Prostate gland (tissue), 2 donors: Measurements from ENCODE around the gene ARHGAP19. TPM values are rescaled to one million over a fixed set of nuclear protein-coding genes. Genes with fewer than 3 reads are reported as not detected.

ENCODE experiments used
- DNase-seq: peaks from one replicate; pipeline ENCODE4 v3.0.0-alpha.2; 2019; ENCODE audit warnings: low spot score
- H3K27ac ChIP-seq, 2 donors: fragments of 200-600 bp; sonication (generic); 2 replicates each; pipeline ENCODE4 v1.5.1; 2017 to 2019
- H3K27me3 ChIP-seq: fragments of 200-600 bp; sonication (generic); replicated peaks from 2 replicates; pipeline ENCODE4 v1.5.1; 2019; ENCODE audit not compliant: insufficient read depth
- H3K36me3 ChIP-seq, 2 donors: fragments of 200-600 bp; sonication (generic); 1 replicate in 1 of 2; 2 replicates in 1 of 2; pipeline versions ENCODE4 v1.5.1 to v1.8.1; 2017 to 2019
- H3K4me1 ChIP-seq: fragments of 200-600 bp; sonication (generic); replicated peaks from 2 replicates; pipeline ENCODE4 v1.5.1; 2019
- H3K4me3 ChIP-seq, 2 donors: fragments of 200-600 bp; sonication (generic); 2 replicates each; pipeline ENCODE4 v1.5.1; 2017 to 2019
- H3K9me3 ChIP-seq: fragments of 200-600 bp; sonication (generic); 2 replicates; pipeline ENCODE4 v1.5.1; 2017
- POLR2A ChIP-seq: fragments of 450-650 bp; IDR thresholded peaks from one replicate; pipeline ENCODE4 v1.6.1; 2016; ENCODE audit warnings: antibody characterized with exemption, mild to moderate bottlenecking
- POLR2AphosphoS5 ChIP-seq: sonication (generic); formaldehyde crosslinking; IDR thresholded peaks from one replicate; pipeline ENCODE4 v1.6.1; 2017; ENCODE audit warnings: antibody characterized with exemption
- WGBS: methylation state at CpG from one replicate; pipeline ENCODE4 v1.1.5; 2018; 5-methylcytosine and 5-hydroxymethylcytosine counted together
- intact Hi-C: fragments of 100-400 bp; cut with DNase I; formaldehyde crosslinking; loops from one replicate; pipeline ENCODE4 v1.14.2; 2022
- total RNA-seq, 2 donors: library from RNA; depleted of rRNA; stranded (reverse); fragments of >200 nt; gene quantifications; one replicate each; pipeline ENCODE4 v1.1.0, GENCODE V29; 2016
- TF ChIP-seq, protein P1 (sequence below), 4 experiments: fragments of 200-600 bp in 2 of 4; fragments of 450-650 bp in 2 of 4; sonication (generic) in 2 of 4; IDR thresholded peaks; 1 replicate in 3 of 4; 2 replicates in 1 of 4; pipeline ENCODE4 v1.5.1; 2016 to 2019; ENCODE audit warnings: antibody characterized with exemption in 4 of 4, mild to moderate bottlenecking in 2 of 4, moderate library complexity in 2 of 4

The ARHGAP19 gene
- total RNA-seq, 2 donors from 2014 or later: 10.4 to 37.1 TPM

DNA sequence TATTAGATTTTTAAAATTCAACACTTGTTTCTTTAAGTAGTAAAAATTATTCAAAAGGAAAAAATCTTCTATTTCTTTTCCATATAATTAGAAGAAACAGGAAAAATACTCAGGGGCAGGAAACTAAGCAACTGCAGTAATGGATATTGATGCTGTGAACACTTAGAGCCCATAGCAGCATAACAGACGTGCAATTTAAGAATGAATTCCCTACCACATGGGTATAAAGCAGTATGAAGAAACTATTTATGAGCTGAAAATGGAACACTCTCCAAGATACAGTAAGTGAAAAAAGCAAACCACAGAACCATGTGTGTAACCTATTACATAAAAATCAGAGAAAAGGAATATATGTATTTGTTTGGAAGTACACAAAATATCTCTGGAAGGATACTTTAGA is 30.8 kb downstream of the ARHGAP19 start:
- TF ChIP-seq POLR2AphosphoS5 (no peak), POLR2A (no peak)
- TF ChIP-seq, protein P1, sequence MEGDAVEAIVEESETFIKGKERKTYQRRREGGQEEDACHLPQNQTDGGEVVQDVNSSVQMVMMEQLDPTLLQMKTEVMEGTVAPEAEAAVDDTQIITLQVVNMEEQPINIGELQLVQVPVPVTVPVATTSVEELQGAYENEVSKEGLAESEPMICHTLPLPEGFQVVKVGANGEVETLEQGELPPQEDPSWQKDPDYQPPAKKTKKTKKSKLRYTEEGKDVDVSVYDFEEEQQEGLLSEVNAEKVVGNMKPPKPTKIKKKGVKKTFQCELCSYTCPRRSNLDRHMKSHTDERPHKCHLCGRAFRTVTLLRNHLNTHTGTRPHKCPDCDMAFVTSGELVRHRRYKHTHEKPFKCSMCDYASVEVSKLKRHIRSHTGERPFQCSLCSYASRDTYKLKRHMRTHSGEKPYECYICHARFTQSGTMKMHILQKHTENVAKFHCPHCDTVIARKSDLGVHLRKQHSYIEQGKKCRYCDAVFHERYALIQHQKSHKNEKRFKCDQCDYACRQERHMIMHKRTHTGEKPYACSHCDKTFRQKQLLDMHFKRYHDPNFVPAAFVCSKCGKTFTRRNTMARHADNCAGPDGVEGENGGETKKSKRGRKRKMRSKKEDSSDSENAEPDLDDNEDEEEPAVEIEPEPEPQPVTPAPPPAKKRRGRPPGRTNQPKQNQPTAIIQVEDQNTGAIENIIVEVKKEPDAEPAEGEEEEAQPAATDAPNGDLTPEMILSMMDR (IDR thresholded peaks at IDR 0.05): no peak
- 90% methylated on average over 1 of the region's 1 CpG for WGBS
- intact Hi-C loops: no loop called here
- H3K4me1 ChIP-seq: no peaks in the 10 kb centered on the region
- H3K27ac ChIP-seq: no peak overlapping the region
- H3K27me3 ChIP-seq: no peaks in the 10 kb centered on the region
- H3K4me3 ChIP-seq: no peak overlapping the region
- DNase-seq: no peak
- H3K36me3 ChIP-seq: no peaks in the 10 kb centered on the region
- no peaks in the 10 kb centered on the region for H3K9me3 ChIP-seq

DNA sequence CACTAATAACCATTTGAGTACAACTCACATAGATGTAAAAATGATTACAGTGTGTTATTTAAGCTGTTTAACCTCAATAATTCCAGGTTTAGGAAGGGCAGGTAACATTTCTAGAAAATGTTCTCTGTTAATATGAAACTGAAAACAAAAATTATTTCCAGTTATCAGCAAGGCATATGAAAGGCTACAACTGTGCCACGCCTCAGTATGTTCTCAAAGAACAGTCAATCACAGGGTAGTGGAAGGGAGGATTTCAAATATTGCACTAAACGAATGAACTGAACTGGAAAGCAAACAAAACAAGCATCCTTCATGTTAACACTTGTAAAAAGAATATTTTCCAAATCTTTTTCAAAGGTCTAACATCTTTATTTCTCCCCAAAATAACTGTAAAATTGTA is 31.3 kb downstream of the ARHGAP19 start:
- Histone ChIP-seq H3K36me3 (no peaks in the 10 kb centered on the region), H3K27me3 (no peaks in the 10 kb centered on the region), H3K9me3 (no peaks in the 10 kb centered on the region), H3K4me1 (no peaks in the 10 kb centered on the region), H3K27ac (no peak overlapping the region), H3K4me3 (no peak overlapping the region)
- intact Hi-C loops: no loop called here
- TF ChIP-seq, protein P1 (IDR thresholded peaks at IDR 0.05): no peak
- no peak for TF ChIP-seq POLR2A
- WGBS: 78% methylated on average over 2 of the region's 2 CpGs
- no peak for DNase-seq

DNA sequence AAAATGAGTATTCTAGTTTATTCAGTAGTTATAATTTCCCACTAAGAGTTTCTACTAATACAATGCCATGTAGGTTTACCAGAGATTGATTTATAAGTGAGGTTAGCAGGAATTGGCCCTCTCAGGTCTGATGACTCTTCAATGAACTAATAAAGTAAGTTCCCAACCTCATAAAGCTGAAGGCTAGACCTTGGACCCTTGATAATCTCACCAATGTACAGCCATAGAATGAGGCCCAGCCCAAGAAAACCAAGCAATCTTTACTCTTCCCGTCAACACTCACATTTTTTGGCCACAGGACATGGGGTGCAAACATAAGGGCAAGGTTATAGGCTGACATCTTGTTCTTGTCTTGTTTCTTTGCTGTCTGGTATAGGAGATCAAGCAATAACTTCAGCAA is 33.3 kb downstream of the ARHGAP19 start:
- DNase-seq: no peak
- intact Hi-C loops: no loop called here
- Histone ChIP-seq H3K27me3 (no peaks in the 10 kb centered on the region), H3K36me3 (no peaks in the 10 kb centered on the region), H3K9me3 (no peaks in the 10 kb centered on the region), H3K4me3 (no peak overlapping the region), H3K4me1 (no peaks in the 10 kb centered on the region), H3K27ac (no peak overlapping the region)
- 88% methylated on average over 1 of the region's 1 CpG for WGBS
- TF ChIP-seq POLR2A: no peak
- TF ChIP-seq POLR2AphosphoS5: no peak

DNA sequence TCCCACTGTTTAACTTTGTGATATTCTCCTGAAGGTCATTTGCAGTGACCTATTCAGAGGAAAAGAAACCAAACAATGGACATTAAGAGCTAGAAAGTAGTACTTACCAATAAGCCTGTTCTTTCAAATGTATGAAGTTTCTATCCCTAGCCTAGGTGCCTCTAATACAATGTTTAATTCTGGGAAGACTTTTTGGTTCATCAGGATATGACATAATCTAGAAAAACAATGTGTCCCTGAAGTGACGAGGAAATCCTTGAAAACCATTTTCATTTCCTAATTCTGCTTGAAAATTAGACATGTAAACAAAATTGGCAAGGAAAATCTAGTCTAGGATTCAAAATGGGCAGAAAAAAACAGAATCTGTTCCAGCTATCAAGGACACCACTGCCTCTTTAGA is 36.1 kb downstream of the ARHGAP19 start:
- Histone ChIP-seq H3K9me3 (no peaks in the 10 kb centered on the region), H3K4me3 (no peak overlapping the region), H3K36me3 (no peaks in the 10 kb centered on the region), H3K27me3 (no peaks in the 10 kb centered on the region), H3K4me1 (no peaks in the 10 kb centered on the region), H3K27ac (no peak overlapping the region)
- intact Hi-C loops: no loop called here
- WGBS: 79% methylated on average over 1 of the region's 1 CpG
- no peak for DNase-seq
- TF ChIP-seq, protein P1 (IDR thresholded peaks at IDR 0.05): no peak
- no peak for TF ChIP-seq POLR2AphosphoS5
- no peak for TF ChIP-seq POLR2A

DNA sequence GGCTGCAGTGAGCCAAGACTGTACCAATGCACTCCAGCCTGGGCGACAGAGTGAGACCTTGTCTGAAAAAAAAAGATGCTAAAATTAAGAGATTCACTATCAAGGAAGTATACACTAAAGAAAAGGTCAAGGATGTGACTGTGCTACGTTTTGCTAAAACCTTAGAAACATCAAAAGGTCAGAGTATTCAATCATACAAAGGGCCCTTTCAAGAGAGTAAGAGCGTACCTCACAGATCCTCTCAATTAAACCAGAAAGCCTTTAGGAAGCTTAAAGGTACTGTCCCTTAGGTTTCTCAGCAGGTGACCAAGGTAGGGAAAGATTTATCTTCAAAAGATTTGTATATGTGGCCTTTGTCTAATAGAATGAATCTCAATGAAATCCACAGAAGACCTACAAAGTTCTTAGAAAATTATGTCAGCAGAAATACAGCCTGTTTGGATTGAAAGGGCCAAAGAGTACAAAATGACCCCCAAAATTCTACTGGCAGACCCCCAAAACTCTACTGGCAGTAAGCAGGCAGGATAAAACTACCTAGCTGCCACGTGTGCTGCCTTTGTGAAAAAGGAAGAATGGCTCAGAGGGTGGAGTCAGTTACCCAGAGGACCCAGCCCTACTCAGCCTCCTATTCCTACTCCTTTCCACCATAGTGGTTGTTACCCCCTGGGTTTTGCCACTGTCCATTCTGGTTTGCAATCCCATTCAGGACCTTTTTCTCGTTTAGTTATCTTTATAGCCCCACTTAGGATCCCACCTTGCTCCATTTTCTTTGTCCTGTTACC is 36.7 kb downstream of the ARHGAP19 start:
- H3K4me3 ChIP-seq: no peak overlapping the region
- no peaks in the 10 kb centered on the region for H3K4me1 ChIP-seq
- H3K36me3 ChIP-seq: no peaks in the 10 kb centered on the region
- TF ChIP-seq POLR2AphosphoS5 (no peak), POLR2A (no peak)
- TF ChIP-seq, protein P1 (IDR thresholded peaks at IDR 0.05): no peak
- intact Hi-C loops: no loop called here
- H3K27ac ChIP-seq: no peak overlapping the region
- 73% methylated on average over 5 of the region's 5 CpGs for WGBS
- DNase-seq: no peak
- H3K9me3 ChIP-seq: no peaks in the 10 kb centered on the region
- no peaks in the 10 kb centered on the region for H3K27me3 ChIP-seq
